ENCODE data around the gene LRRC75A. TPM values are rescaled to one million over a fixed set of nuclear protein-coding genes. Genes with fewer than 3 reads are reported as not detected.

LRRC75A gene
- total RNA-seq, 1 donor from 2014 or later: 1.8 TPM

- Mint-ChIP-seq H3K9me3 (ENCODE audit: unreplicated experiment) (no peaks in the 10 kb centered on the region), H3K4me1 (ENCODE audit: unreplicated experiment) (peaks cover 29% of the 10 kb centered on the region), H3K4me3 (ENCODE audit: unreplicated experiment) (no peak overlapping the region), H3K27ac (ENCODE audit: unreplicated experiment) (no peak overlapping the region), H3K27me3 (ENCODE audit: unreplicated experiment) (no peaks in the 10 kb centered on the region), H3K36me3 (ENCODE audit: unreplicated experiment) (no peaks in the 10 kb centered on the region)
- TF ChIP-seq, protein P1, sequence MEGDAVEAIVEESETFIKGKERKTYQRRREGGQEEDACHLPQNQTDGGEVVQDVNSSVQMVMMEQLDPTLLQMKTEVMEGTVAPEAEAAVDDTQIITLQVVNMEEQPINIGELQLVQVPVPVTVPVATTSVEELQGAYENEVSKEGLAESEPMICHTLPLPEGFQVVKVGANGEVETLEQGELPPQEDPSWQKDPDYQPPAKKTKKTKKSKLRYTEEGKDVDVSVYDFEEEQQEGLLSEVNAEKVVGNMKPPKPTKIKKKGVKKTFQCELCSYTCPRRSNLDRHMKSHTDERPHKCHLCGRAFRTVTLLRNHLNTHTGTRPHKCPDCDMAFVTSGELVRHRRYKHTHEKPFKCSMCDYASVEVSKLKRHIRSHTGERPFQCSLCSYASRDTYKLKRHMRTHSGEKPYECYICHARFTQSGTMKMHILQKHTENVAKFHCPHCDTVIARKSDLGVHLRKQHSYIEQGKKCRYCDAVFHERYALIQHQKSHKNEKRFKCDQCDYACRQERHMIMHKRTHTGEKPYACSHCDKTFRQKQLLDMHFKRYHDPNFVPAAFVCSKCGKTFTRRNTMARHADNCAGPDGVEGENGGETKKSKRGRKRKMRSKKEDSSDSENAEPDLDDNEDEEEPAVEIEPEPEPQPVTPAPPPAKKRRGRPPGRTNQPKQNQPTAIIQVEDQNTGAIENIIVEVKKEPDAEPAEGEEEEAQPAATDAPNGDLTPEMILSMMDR (IDR thresholded peaks at IDR 0.05): no peak
- DNase-seq (ENCODE audit: extremely low spot score, unreplicated experiment): no peak
These were observed 8.9 kb downstream of the LRRC75A start for GRCh38 chr17:16483021-16483645.

DNA sequence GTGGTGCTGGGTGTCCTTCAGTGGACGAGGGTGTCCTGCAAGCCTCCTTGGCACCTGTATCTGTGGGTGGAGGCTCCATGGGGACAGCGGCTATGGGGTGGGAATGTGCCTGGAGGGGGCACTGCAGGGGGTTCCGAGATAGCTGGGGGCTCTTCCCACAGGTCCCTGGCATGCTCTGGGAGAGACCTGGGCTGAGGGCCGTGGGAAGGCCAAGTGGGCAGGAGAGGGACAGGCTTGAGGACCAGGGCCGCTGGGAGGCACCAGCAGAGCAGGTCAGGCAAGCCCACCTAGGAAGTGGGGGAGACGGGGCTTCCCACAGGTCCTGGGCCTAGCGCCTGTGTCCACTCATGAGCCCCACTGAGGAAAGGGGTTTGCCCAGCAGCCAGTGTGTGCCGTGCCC lies 9.7 kb downstream of the LRRC75A start:
- H3K4me3 Mint-ChIP-seq (ENCODE audit: unreplicated experiment): no peak overlapping the region
- DNase-seq (ENCODE audit: extremely low spot score, unreplicated experiment): no peak
- H3K4me1 Mint-ChIP-seq (ENCODE audit: unreplicated experiment): peaks cover 32% of the 10 kb centered on the region
- H3K9me3 Mint-ChIP-seq (ENCODE audit: unreplicated experiment): no peaks in the 10 kb centered on the region
- TF ChIP-seq, protein P1 (IDR thresholded peaks at IDR 0.05): no peak
- H3K27ac Mint-ChIP-seq (ENCODE audit: unreplicated experiment): no peak overlapping the region
- no peaks in the 10 kb centered on the region for H3K36me3 Mint-ChIP-seq (ENCODE audit: unreplicated experiment)
- no peaks in the 10 kb centered on the region for H3K27me3 Mint-ChIP-seq (ENCODE audit: unreplicated experiment)

GRCh38 chr17:16480995-16481394 lies 11.0 kb downstream of the LRRC75A start:
- Mint-ChIP-seq H3K36me3 (ENCODE audit: unreplicated experiment) (no peaks in the 10 kb centered on the region), H3K27ac (ENCODE audit: unreplicated experiment) (no peak overlapping the region), H3K4me1 (ENCODE audit: unreplicated experiment) (peaks cover 24% of the 10 kb centered on the region), H3K4me3 (ENCODE audit: unreplicated experiment) (no peak overlapping the region), H3K27me3 (ENCODE audit: unreplicated experiment) (no peaks in the 10 kb centered on the region), H3K9me3 (ENCODE audit: unreplicated experiment) (no peaks in the 10 kb centered on the region)
- TF ChIP-seq, protein P1 (IDR thresholded peaks at IDR 0.05): no peak
- no peak for DNase-seq (ENCODE audit: extremely low spot score, unreplicated experiment)

GRCh38 chr17:16479264-16479663 lies 12.7 kb downstream of the LRRC75A start:
- no peaks in the 10 kb centered on the region for H3K9me3 Mint-ChIP-seq (ENCODE audit: unreplicated experiment)
- H3K27me3 Mint-ChIP-seq (ENCODE audit: unreplicated experiment): no peaks in the 10 kb centered on the region
- H3K36me3 Mint-ChIP-seq (ENCODE audit: unreplicated experiment): no peaks in the 10 kb centered on the region
- no peak overlapping the region for H3K4me3 Mint-ChIP-seq (ENCODE audit: unreplicated experiment)
- TF ChIP-seq, protein P1 (IDR thresholded peaks at IDR 0.05): no peak
- H3K4me1 Mint-ChIP-seq (ENCODE audit: unreplicated experiment): peaks cover 18% of the 10 kb centered on the region
- H3K27ac Mint-ChIP-seq (ENCODE audit: unreplicated experiment): no peak overlapping the region
- DNase-seq (ENCODE audit: extremely low spot score, unreplicated experiment): no peak

GRCh38 chr17:16478649-16479048 lies 13.3 kb downstream of the LRRC75A start:
- Mint-ChIP-seq H3K4me3 (ENCODE audit: unreplicated experiment) (no peak overlapping the region), H3K4me1 (ENCODE audit: unreplicated experiment) (peaks cover 21% of the 10 kb centered on the region), H3K27ac (ENCODE audit: unreplicated experiment) (no peak overlapping the region), H3K27me3 (ENCODE audit: unreplicated experiment) (no peaks in the 10 kb centered on the region), H3K9me3 (ENCODE audit: unreplicated experiment) (no peaks in the 10 kb centered on the region), H3K36me3 (ENCODE audit: unreplicated experiment) (no peaks in the 10 kb centered on the region)
- DNase-seq (ENCODE audit: extremely low spot score, unreplicated experiment): no peak
- TF ChIP-seq, protein P1 (IDR thresholded peaks at IDR 0.05): no peak
